ENCODE results near the gene CHAT. TPM values are rescaled to one million over a fixed set of nuclear protein-coding genes. Genes with fewer than 3 reads are reported as not detected.

Gene CHAT
- total RNA-seq, 2 experiments from 2014 or later, result not detected

Other genes starting within 250 kb of the CHAT start
- not detected for gene DRGX, start 217.9 kb upstream of the CHAT start, total RNA-seq
- 10 to 100 TPM; 14.2 to 22.1 TPM for gene ERCC6, start 74.9 kb upstream of the CHAT start, total RNA-seq
- not detected for gene SLC18A3, start 3.7 kb upstream of the CHAT start, total RNA-seq
- not detected for gene C10orf53, start 65.6 kb downstream of the CHAT start, total RNA-seq
- gene OGDHL, start 148.3 kb downstream of the CHAT start, total RNA-seq, result 1 to 10 TPM in 1 of 2 experiments, under 1 TPM in 1; 0.46 to 1.1 TPM

Data from activated naive CD8-positive, alpha-beta T cell treated with anti-CD3 and anti-CD28 coated beads for 36 hours (primary cell).